Neural cell (in vitro differentiated cells): Measurements from ENCODE around the gene PTCSC3. TPM values are rescaled to one million over a fixed set of nuclear protein-coding genes. Genes with fewer than 3 reads are reported as not detected.

Experiments used
- H2AFZ ChIP-seq: fragments of 200-600, 300-800 bp; sonication (generic), shearing (Covaris generic); 2 replicates; pipeline ENCODE4 v1.6.0; 2014; ENCODE audit warnings: low read depth, mild to moderate bottlenecking, antibody characterized with exemption, low read length, moderate library complexity
- H3F3A ChIP-seq: fragments of 200-600 bp; shearing (Covaris generic); 2 replicates; pipeline ENCODE4 v1.6.1; 2016; ENCODE audit warnings: mild to moderate bottlenecking, moderate library complexity, mixed read lengths, antibody characterized with exemption, low read length; ENCODE audit not compliant: insufficient read depth, poor library complexity, severe bottlenecking
- H3K27ac ChIP-seq: fragments of 200-600, 300-800 bp; sonication (generic), shearing (Covaris generic); 2 replicates; pipeline ENCODE4 v1.5.1; 2014; ENCODE audit warnings: mild to moderate bottlenecking, low read length, moderate library complexity
- H3K27me3 ChIP-seq: fragments of 300-800, 200-600 bp; sonication (generic), shearing (Covaris generic); 2 replicates; pipeline ENCODE4 v1.6.0; 2014; ENCODE audit warnings: mild to moderate bottlenecking, low read depth, low read length, moderate library complexity; ENCODE audit not compliant: insufficient read depth
- H3K36me3 ChIP-seq: fragments of 300-800, 200-600 bp; sonication (generic), shearing (Covaris generic); 2 replicates; pipeline ENCODE4 v1.5.1; 2014; ENCODE audit warnings: mild to moderate bottlenecking, antibody characterized with exemption, low read length, moderate library complexity; ENCODE audit not compliant: insufficient read depth
- H3K4me2 ChIP-seq: fragments of 300-800, 200-600 bp; sonication (generic), shearing (Covaris generic); 2 replicates; pipeline ENCODE4 v1.6.0; 2014; ENCODE audit warnings: mild to moderate bottlenecking, low read length
- H3K4me3 ChIP-seq: fragments of 300-800, 200-600 bp; sonication (generic), shearing (Covaris generic); 2 replicates; pipeline ENCODE4 v1.5.1; 2014; ENCODE audit warnings: mild to moderate bottlenecking, low read length, moderate library complexity
- H3K79me2 ChIP-seq: fragments of 200-600 bp; shearing (Covaris generic); replicated peaks from 2 replicates; pipeline ENCODE4 v1.6.0; 2014; ENCODE audit warnings: mild to moderate bottlenecking, low read length, moderate library complexity; ENCODE audit not compliant: insufficient read depth
- H3K9ac ChIP-seq: fragments of 300-800, 200-600 bp; sonication (generic), shearing (Covaris generic); 2 replicates; pipeline ENCODE4 v1.6.1; 2016; ENCODE audit warnings: mild to moderate bottlenecking, low read length, mixed read lengths
- H3K9me2 ChIP-seq: fragments of 200-600 bp; shearing (Covaris generic); 2 replicates; pipeline ENCODE4 v1.6.1; 2016; ENCODE audit warnings: mild to moderate bottlenecking, low read length, mixed read lengths; ENCODE audit not compliant: insufficient read depth
- H3K9me3 ChIP-seq: fragments of 200-600, 300-800 bp; sonication (generic), shearing (Covaris generic); 2 replicates; pipeline ENCODE4 v1.6.1; 2016; ENCODE audit warnings: mild to moderate bottlenecking, mixed run types, low read length, moderate library complexity, mixed read lengths
- H4K20me1 ChIP-seq: fragments of 200-600 bp; shearing (Covaris generic); 2 replicates; pipeline ENCODE4 v1.6.1; 2016; ENCODE audit warnings: mild to moderate bottlenecking, mixed run types; ENCODE audit not compliant: insufficient read depth
- EP300 ChIP-seq: fragments of 450-650 bp; conservative IDR thresholded peaks from 2 replicates; pipeline ENCODE4 v1.6.1; 2014; ENCODE audit warnings: antibody characterized with exemption, mild to moderate bottlenecking, moderate library complexity; ENCODE audit not compliant: poor library complexity, severe bottlenecking
- EZH2 ChIP-seq: fragments of 200-600, 300-800 bp; shearing (Covaris generic), sonication (generic); IDR thresholded peaks from 2 replicates; pipeline ENCODE4 v1.6.1; 2014; ENCODE audit warnings: antibody characterized with exemption, low read length, borderline replicate concordance, mild to moderate bottlenecking; ENCODE audit not compliant: insufficient read depth, poor library complexity, severe bottlenecking
- MXI1 ChIP-seq: fragments of 450-650 bp; conservative IDR thresholded peaks from 2 replicates; pipeline ENCODE4 v1.6.1; 2014; ENCODE audit warnings: antibody characterized with exemption, mild to moderate bottlenecking; ENCODE audit not compliant: poor library complexity, severe bottlenecking
- POLR2AphosphoS5 ChIP-seq: IDR thresholded peaks from 2 replicates; pipeline ENCODE4 v1.6.1; 2012
- RAD21 ChIP-seq: fragments of 450-650 bp; conservative IDR thresholded peaks from 2 replicates; pipeline ENCODE4 v1.6.1; 2014; ENCODE audit warnings: antibody characterized with exemption, mild to moderate bottlenecking, moderate library complexity
- SMC3 ChIP-seq: fragments of 450-650 bp; conservative IDR thresholded peaks from 2 replicates; pipeline ENCODE4 v1.6.1; 2014; ENCODE audit warnings: antibody characterized with exemption, mild to moderate bottlenecking, moderate library complexity; ENCODE audit not compliant: poor library complexity
- TAF1 ChIP-seq: IDR thresholded peaks from 2 replicates; pipeline ENCODE4 v1.6.1; 2012; ENCODE audit warnings: low read depth
- polyA plus RNA-seq: library from polyadenylated mRNA; depleted of rRNA; stranded (reverse); fragments of >200 nt; gene quantifications from 2 replicates; pipeline ENCODE4 v1.2.3, GENCODE V29; 2014
- TF ChIP-seq, protein P1 (sequence below): fragments of 450-650 bp; IDR thresholded peaks from 2 replicates; pipeline ENCODE4 v1.5.1; 2014; ENCODE audit warnings: antibody characterized with exemption, mild to moderate bottlenecking, moderate library complexity; ENCODE audit not compliant: poor library complexity, severe bottlenecking
- TF ChIP-seq, protein P2 (sequence below): IDR thresholded peaks from 2 replicates; pipeline ENCODE4 v1.6.1; 2012; ENCODE audit warnings: borderline replicate concordance

Gene PTCSC3
- polyA plus RNA-seq, 1 donor from 2014 or later, result not detected

DNA sequence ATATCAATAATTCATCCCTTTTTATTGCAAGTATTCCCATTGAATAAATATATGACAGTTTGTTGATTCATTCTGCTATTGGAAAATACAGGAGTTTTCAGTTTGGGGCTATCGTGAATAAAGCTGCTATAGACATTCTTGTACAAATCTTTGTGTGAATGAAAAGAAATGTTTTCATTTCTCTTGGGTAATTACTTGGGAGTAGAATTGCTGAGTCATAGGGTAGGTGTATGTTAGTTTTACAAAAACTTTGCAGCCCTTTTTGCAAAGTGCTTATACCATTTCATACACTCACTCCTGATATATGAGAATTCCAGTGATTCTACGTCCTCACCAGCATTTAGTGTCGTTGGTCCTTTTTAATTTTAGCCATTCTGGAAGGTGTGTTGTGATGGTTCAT, 6.9 kb upstream of the PTCSC3 start:
- Histone ChIP-seq H3K4me3 (no peak overlapping the region), H3K9me2 (no peaks in the 10 kb centered on the region), H4K20me1 (no peaks in the 10 kb centered on the region), H3K36me3 (no peaks in the 10 kb centered on the region), H2AFZ (no peak overlapping the region), H3K27me3 (no peaks in the 10 kb centered on the region), H3K9me3 (no peaks in the 10 kb centered on the region), H3K27ac (no peak overlapping the region), H3F3A (no peaks in the 10 kb centered on the region), H3K79me2 (no peaks in the 10 kb centered on the region), H3K4me2 (no peak overlapping the region), H3K9ac (no peak overlapping the region)
- no peak for TF ChIP-seq SMC3
- no peak for TF ChIP-seq RAD21
- no peak for TF ChIP-seq MXI1
- TF ChIP-seq, protein P1, sequence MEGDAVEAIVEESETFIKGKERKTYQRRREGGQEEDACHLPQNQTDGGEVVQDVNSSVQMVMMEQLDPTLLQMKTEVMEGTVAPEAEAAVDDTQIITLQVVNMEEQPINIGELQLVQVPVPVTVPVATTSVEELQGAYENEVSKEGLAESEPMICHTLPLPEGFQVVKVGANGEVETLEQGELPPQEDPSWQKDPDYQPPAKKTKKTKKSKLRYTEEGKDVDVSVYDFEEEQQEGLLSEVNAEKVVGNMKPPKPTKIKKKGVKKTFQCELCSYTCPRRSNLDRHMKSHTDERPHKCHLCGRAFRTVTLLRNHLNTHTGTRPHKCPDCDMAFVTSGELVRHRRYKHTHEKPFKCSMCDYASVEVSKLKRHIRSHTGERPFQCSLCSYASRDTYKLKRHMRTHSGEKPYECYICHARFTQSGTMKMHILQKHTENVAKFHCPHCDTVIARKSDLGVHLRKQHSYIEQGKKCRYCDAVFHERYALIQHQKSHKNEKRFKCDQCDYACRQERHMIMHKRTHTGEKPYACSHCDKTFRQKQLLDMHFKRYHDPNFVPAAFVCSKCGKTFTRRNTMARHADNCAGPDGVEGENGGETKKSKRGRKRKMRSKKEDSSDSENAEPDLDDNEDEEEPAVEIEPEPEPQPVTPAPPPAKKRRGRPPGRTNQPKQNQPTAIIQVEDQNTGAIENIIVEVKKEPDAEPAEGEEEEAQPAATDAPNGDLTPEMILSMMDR, result no peak
- TF ChIP-seq POLR2AphosphoS5, result no peak
- TF ChIP-seq EP300, result no peak
- TF ChIP-seq, protein P2, sequence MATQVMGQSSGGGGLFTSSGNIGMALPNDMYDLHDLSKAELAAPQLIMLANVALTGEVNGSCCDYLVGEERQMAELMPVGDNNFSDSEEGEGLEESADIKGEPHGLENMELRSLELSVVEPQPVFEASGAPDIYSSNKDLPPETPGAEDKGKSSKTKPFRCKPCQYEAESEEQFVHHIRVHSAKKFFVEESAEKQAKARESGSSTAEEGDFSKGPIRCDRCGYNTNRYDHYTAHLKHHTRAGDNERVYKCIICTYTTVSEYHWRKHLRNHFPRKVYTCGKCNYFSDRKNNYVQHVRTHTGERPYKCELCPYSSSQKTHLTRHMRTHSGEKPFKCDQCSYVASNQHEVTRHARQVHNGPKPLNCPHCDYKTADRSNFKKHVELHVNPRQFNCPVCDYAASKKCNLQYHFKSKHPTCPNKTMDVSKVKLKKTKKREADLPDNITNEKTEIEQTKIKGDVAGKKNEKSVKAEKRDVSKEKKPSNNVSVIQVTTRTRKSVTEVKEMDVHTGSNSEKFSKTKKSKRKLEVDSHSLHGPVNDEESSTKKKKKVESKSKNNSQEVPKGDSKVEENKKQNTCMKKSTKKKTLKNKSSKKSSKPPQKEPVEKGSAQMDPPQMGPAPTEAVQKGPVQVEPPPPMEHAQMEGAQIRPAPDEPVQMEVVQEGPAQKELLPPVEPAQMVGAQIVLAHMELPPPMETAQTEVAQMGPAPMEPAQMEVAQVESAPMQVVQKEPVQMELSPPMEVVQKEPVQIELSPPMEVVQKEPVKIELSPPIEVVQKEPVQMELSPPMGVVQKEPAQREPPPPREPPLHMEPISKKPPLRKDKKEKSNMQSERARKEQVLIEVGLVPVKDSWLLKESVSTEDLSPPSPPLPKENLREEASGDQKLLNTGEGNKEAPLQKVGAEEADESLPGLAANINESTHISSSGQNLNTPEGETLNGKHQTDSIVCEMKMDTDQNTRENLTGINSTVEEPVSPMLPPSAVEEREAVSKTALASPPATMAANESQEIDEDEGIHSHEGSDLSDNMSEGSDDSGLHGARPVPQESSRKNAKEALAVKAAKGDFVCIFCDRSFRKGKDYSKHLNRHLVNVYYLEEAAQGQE, result no peak
- TF ChIP-seq TAF1, result no peak
- no peak for TF ChIP-seq EZH2

DNA sequence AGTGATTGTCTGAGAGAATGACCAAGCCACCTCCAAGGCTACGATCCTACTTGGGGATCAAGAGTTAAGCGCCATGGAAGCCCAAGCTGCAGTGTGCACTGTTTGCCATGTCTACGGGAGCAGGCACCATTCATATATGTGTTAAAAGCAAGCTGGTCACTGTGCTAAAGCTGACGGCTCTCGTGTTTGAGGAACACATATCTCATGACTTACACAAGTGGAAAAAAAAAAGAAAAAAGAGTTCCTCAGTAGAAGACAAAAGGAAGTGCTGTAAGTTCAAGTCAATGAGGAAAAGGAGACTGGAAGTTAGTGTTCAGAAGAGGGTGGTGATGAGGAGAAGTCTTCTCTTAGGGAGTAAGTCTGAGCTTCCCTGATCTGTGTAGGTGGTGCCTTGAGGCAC, 4.9 kb upstream of the PTCSC3 start:
- H3K27ac ChIP-seq, result no peak overlapping the region
- H3K79me2 ChIP-seq, result no peaks in the 10 kb centered on the region
- TF ChIP-seq MXI1 (no peak), RAD21 (no peak), POLR2AphosphoS5 (no peak), EP300 (no peak), TAF1 (no peak), EZH2 (no peak), SMC3 (no peak)
- TF ChIP-seq, protein P1, result no peak
- TF ChIP-seq, protein P2, result no peak
- no peaks in the 10 kb centered on the region for H3K27me3 ChIP-seq
- no peak overlapping the region for H3K4me3 ChIP-seq
- no peak overlapping the region for H2AFZ ChIP-seq
- no peaks in the 10 kb centered on the region for H3F3A ChIP-seq
- no peaks in the 10 kb centered on the region for H4K20me1 ChIP-seq
- no peaks in the 10 kb centered on the region for H3K9me3 ChIP-seq
- H3K4me2 ChIP-seq, result no peak overlapping the region
- H3K9ac ChIP-seq, result no peak overlapping the region
- H3K9me2 ChIP-seq, result no peaks in the 10 kb centered on the region
- H3K36me3 ChIP-seq, result no peaks in the 10 kb centered on the region
